GM12873 (cell line): ENCODE data around the gene BPIFB6.

Experiments used
- TF ChIP-seq, protein P1 (sequence below): IDR thresholded peaks from 2 replicates; pipeline ENCODE4 v1.5.1; 2012; ENCODE audit warnings: low read depth, mild to moderate bottlenecking, moderate library complexity, low read length, control low read depth; ENCODE audit not compliant: insufficient read depth; ENCODE audit errors: missing control alignments

Gene BPIFB6

DNA sequence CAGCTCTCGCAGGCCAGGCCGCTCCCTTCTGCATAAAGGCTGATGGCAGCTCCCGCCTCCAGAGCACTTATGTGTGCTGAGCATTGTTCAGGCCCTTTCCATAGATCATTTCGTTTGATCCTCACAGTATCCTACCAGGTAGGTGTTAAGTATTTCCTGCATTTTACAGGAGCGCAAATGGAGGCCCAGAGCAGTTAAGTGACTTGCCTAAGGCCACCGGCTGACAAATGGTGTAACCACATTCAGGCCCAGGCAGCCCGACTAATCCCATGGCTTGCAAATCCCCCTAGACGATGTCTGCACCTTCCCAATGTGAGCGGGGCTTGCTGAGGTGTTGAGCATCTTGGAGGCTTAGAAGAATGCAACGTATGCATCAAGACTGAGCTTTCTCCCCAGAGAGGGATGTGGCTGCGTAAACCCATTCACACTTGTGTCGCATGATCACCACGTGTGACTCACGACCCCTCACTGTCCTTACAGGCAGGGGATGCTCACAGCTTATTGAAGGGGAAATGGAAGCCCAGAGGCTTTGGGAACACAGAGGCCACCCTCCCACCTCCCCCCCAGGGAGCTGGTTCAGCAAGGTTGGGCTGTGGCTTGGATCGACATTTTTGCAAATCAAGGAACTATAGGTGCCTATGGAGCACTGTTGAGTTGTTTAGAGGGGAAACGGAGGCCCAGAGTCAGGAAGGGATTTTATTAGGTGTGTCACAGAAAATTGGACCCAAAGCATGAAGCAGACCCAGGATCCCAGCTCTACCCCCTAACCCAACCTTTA is 16.9 kb upstream of the BPIFB6 start:
- TF ChIP-seq, protein P1, sequence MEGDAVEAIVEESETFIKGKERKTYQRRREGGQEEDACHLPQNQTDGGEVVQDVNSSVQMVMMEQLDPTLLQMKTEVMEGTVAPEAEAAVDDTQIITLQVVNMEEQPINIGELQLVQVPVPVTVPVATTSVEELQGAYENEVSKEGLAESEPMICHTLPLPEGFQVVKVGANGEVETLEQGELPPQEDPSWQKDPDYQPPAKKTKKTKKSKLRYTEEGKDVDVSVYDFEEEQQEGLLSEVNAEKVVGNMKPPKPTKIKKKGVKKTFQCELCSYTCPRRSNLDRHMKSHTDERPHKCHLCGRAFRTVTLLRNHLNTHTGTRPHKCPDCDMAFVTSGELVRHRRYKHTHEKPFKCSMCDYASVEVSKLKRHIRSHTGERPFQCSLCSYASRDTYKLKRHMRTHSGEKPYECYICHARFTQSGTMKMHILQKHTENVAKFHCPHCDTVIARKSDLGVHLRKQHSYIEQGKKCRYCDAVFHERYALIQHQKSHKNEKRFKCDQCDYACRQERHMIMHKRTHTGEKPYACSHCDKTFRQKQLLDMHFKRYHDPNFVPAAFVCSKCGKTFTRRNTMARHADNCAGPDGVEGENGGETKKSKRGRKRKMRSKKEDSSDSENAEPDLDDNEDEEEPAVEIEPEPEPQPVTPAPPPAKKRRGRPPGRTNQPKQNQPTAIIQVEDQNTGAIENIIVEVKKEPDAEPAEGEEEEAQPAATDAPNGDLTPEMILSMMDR: no peak

DNA sequence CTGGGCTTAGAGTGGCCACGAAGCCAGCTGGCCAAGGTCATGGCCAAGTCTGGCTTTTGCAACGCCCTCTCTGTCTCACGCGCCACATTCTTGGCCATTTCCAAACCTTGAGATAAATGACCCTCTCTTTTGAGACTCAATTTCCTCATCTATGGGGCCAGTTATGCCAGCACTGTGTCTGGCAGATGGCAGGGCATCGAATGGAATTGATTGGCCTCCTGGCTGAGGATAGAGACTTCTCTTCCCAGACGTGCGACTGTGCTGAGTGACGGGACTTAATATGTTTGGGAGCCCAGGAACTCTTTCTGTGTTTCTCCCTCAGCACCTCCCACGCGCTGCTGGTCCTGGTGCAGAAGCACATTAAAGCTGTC is 16.3 kb upstream of the BPIFB6 start:
- TF ChIP-seq, protein P1: no peak

DNA sequence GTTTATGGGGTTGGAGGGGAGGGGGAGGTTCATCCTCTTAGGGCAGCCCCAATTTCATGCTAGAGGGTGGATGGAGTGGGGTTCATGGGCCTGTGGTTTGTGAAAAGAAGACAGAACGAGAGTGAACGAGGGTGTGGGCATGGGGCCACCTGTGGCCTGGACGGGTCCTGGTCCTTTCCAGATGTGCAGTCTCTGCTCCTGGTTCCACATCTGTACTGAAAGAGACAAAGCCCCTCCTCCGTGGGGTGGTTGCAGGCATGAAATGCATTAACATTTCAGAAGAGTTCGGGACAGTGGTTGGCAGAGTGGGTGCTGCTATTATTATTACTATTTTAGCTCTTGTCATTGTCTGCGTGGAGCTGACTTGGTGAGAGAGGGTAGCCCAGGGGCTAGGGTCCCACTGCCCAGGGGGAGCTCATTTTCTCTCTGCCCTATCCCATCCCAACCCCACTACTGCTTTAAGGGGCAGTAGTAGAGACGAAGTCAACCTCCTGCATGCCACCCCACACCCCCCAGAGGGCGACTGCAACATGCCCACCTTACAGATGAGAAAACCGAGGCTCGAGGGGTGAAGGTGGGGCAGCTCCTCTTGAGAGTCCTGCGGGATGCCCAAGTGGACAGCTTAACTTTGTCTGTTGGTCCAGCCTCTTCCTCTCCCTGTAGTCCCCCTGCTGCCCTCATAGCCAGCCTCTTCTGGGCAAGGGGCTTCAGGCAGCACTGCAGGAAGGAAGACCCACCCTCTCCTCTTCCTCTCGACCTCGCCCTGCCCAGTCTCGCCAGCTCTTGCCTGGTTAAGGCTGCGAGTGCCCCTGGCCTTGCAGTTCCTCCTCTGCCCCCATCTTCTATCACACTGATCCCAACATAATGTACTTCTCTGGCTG is 15.5 kb upstream of the BPIFB6 start:
- TF ChIP-seq, protein P1: no peak

DNA sequence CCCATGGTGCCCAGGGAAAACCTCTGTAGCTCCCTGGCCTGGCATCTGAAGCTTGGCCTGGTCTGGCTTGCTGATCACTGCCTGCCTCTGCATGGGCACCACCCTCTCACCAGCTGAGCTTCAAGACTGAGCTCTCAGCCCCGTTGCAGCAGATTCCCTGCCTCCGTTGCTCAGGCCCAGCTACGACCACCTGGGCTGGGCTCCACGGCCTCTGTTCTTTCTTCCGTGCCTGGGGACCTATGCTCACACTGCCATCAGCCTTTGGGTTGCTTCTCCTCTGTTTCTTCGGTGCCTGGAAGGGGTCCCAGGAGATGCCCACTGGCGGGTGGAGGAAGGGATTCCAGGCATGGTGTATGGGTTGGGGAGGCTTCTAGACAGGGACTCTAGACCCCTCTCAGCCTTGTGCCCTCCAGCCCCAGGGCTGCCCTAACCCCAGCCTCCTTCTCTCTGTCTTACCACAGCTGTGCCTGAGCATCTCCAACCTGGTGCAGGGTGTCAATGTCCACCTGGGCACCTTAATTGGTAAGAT is 14.8 kb upstream of the BPIFB6 start:
- TF ChIP-seq, protein P1: no peak

DNA sequence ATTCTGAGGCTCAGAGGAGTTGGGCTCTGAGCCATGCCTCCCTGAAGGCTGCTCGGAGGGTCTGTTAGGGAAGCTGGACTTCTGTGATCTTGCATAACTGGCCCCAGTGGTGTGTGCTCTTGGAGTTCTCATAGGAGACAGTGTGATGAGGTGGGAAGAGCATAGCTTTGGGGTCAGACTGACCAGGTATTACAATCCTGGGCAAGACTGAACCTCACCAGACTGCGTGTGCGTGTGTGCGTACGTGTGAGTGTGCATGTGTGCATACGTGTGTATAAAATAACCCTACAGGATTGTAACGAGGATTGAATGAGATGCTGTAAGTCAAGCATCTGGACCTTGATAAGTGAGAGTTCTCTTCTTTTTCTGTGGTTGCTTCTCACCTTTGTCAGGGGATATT is 13.9 kb upstream of the BPIFB6 start:
- TF ChIP-seq, protein P1: no peak

DNA sequence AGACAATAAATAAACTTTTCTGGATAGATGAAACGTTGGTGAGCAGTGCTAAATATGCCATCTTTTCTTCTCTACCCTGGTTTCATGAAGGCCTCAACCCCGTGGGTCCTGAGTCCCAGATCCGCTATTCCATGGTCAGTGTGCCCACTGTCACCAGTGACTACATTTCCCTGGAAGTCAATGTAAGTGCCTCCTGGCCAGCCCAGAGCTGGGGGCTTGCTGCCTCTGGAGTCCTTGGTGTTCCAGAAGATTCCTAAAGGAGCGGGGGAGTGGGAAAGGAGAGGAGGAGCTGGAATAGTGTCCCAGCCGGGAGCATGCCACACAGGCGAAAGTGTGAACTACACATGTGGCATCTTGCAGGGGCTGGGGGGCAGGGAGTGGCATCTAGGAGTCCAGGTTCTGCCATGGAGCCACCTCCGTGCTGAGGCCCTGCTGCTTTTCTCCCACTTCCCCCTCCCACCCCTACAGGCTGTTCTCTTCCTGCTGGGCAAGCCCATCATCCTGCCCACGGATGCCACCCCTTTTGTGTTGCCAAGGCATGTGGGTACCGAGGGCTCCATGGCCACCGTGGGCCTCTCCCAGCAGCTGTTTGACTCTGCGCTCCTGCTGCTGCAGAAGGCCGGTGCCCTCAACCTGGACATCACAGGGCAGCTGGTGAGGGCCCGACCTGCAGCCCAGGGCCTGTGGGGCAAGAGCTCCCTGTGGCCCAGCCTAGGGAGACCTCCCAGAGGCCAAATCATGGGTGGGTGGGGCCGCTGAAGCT is 13.1 kb upstream of the BPIFB6 start:
- TF ChIP-seq, protein P1: no peak
